Amniotic epithelial cell (primary cell): ENCODE results near the gene LCE3B.

ENCODE experiments used
- DNase-seq: peaks from one replicate; pipeline ENCODE4 v3.0.0-alpha.2; 2010; ENCODE audit warnings: low read depth

LCE3B gene

GRCh38 chr1:152658649-152659048 lies 45.0 kb downstream of the LCE3B start:
- DNase-seq = no peak

DNA sequence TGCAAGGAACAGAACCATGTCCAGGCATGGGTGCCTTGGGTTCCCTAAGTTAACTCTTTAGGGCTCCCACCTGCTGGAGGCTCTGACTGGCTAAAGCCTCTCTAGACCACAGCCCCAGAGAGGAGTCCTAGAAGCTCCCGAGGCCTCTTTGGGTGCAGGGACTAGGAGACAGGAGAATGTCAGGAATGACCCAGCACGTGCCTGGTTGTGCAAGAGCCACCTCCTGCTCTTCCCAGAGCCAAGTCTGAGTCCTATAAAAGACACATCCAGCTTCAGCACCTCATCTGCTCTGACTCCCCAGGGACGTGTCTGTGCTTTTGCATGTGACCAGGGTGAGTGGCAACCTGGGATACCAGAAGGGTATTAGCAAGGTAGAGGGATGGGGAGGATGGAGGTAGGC lies 49.5 kb downstream of the LCE3B start, which contains the start of gene LCE2D:
Gene LCE2D (plus strand): TSS at position 283 of the 400 bp plus-strand sequence. CDS start 726 bp downstream, outside the sequence.
- no peak for DNase-seq
